Measurements from ENCODE around the gene TRAPPC12. TPM values are rescaled to one million over a fixed set of nuclear protein-coding genes. Genes with fewer than 3 reads are reported as not detected.

Gene TRAPPC12
- total RNA-seq, 2 experiments from 2014 or later, result 49.8 to 64.0 TPM

DNA sequence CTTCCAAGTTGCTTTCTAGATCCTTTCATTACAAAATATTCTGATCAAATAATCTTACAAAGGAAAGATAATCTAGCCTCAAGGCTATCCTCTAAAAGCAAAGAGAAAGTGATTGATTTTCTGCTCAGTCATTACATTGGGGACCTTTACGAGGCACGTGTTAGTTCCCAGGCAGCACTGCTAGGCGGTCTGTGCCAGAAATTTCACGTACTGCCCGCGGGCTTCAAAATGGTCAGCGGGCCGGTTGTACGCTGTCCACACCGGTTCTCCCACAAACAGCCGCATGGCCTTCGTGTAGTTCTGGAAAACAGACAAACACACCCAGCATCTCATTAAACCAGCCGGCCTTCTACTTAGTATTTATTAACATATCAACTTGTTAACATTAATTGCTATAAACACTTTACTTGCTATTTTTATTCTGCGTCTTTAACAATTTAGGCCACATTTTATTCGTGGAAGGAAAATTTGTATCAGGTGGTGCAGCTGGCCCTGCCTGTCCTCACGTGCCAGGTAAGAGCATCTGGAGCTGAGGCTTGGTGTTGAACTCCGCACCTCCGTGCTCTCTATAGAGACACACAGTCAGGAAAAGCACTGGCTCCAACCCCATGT, 119.4 kb downstream of the TRAPPC12 start:
- intact Hi-C loops (cut with DNase I, micrococcal nuclease), result no loop called here
- Histone ChIP-seq H3K27me3 (ENCODE audit: control insufficient read depth in 1 of 2, insufficient read depth in 2 of 2, low read length in 2 of 2) (no peaks in the 10 kb centered on the region), H3K27ac (ENCODE audit: low read depth in 1 of 2, low read length in 2 of 2) (no peak overlapping the region), H3K4me3 (ENCODE audit: low read length) (no peak overlapping the region), H3K9me3 (ENCODE audit: control insufficient read depth in 1 of 2, insufficient read depth in 1 of 2, low read length in 2 of 2) (no peaks in the 10 kb centered on the region), H3K36me3 (ENCODE audit: insufficient read depth, low read length) (peaks cover 40% of the 10 kb centered on the region), H3K4me1 (ENCODE audit: insufficient read depth, low read length) (no peaks in the 10 kb centered on the region)
- no peak overlapping the region for H3K27ac Mint-ChIP-seq
- no peaks in the 10 kb centered on the region for H3K27me3 Mint-ChIP-seq
- no peaks in the 10 kb centered on the region for H3K9me3 Mint-ChIP-seq
- H3K4me3 Mint-ChIP-seq, result no peak overlapping the region
- ChIA-PET POLR2A (no interaction called here), CTCF (no interaction called here)
- ATAC-seq (ENCODE audit: poor library complexity) (no peak), DNase-seq (no peak)
- TF ChIP-seq, protein P1, sequence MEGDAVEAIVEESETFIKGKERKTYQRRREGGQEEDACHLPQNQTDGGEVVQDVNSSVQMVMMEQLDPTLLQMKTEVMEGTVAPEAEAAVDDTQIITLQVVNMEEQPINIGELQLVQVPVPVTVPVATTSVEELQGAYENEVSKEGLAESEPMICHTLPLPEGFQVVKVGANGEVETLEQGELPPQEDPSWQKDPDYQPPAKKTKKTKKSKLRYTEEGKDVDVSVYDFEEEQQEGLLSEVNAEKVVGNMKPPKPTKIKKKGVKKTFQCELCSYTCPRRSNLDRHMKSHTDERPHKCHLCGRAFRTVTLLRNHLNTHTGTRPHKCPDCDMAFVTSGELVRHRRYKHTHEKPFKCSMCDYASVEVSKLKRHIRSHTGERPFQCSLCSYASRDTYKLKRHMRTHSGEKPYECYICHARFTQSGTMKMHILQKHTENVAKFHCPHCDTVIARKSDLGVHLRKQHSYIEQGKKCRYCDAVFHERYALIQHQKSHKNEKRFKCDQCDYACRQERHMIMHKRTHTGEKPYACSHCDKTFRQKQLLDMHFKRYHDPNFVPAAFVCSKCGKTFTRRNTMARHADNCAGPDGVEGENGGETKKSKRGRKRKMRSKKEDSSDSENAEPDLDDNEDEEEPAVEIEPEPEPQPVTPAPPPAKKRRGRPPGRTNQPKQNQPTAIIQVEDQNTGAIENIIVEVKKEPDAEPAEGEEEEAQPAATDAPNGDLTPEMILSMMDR (IDR thresholded peaks at IDR 0.05), result no peak
- no peaks in the 10 kb centered on the region for H3K4me1 Mint-ChIP-seq (ENCODE audit: low read depth)
- H3K36me3 Mint-ChIP-seq (ENCODE audit: low read depth), result peaks cover 80% of the 10 kb centered on the region

DNA sequence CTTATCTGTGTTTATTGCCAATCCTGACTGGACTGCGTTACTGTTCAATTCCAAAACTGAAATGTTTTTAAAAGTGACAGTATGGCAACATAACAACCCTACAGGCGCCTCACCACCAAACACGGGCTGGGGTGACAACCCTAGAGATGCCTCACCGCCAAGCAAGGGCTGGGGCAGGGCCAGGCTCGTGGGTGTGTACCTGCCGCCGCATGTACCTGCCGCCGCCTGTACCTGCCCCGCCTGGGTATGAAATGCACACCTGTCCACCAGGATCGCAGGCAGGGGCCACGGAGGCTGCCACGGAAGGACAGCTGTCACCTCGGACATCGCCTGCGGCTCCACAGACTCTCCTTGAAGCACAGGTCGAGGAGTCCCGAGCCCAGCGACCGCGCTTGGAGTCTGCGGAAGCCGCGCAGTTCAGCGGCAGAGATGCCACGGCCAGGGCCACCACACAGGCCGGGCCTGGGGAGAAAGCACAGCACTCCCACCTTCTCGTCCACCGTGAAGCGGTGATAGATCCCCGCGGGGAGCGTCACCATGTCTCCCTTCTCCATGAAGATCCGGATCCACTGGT, 120.9 kb downstream of the TRAPPC12 start:
- DNase-seq (no peak), ATAC-seq (ENCODE audit: poor library complexity) (no peak)
- Mint-ChIP-seq H3K4me1 (ENCODE audit: low read depth) (peaks cover 7% of the 10 kb centered on the region), H3K4me3 (no peak overlapping the region), H3K36me3 (ENCODE audit: low read depth) (peaks cover 90% of the 10 kb centered on the region), H3K9me3 (no peaks in the 10 kb centered on the region), H3K27me3 (no peaks in the 10 kb centered on the region), H3K27ac (no peak overlapping the region)
- TF ChIP-seq, protein P1 (IDR thresholded peaks at IDR 0.05), result no peak
- no peaks in the 10 kb centered on the region for H3K27me3 ChIP-seq (ENCODE audit: control insufficient read depth in 1 of 2, insufficient read depth in 2 of 2, low read length in 2 of 2)
- peaks cover 48% of the 10 kb centered on the region for H3K36me3 ChIP-seq (ENCODE audit: insufficient read depth, low read length)
- intact Hi-C loops (cut with DNase I, micrococcal nuclease), result no loop called here
- H3K27ac ChIP-seq (ENCODE audit: low read depth in 1 of 2, low read length in 2 of 2), result no peak overlapping the region
- ChIA-PET CTCF (no interaction called here), POLR2A (no interaction called here)
- H3K4me1 ChIP-seq (ENCODE audit: insufficient read depth, low read length), result no peaks in the 10 kb centered on the region
- no peak overlapping the region for H3K4me3 ChIP-seq (ENCODE audit: low read length)
- no peaks in the 10 kb centered on the region for H3K9me3 ChIP-seq (ENCODE audit: control insufficient read depth in 1 of 2, insufficient read depth in 1 of 2, low read length in 2 of 2)

DNA sequence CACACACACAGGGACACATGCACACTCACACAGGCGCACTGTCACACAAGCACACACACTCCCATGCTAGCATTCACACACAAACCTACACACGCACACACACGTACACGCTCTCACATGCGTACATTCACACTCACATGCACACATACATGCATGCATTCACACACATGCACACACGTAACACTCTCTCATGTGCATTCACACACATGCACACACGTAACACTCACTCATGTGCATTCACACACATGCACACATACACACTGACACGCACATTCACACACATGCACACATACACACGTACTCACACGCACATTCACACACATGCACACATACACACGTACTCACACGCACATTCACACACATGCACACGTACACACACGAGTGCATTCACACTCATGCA, 123.6 kb downstream of the TRAPPC12 start:
- CTCF ChIA-PET, result no interaction called here
- intact Hi-C loops (cut with DNase I, micrococcal nuclease), result no loop called here
- H3K9me3 Mint-ChIP-seq, result no peaks in the 10 kb centered on the region

More for the DNA sequence above, 123.6 kb downstream of the TRAPPC12 start:
- peaks cover 89% of the 10 kb centered on the region for H3K36me3 Mint-ChIP-seq (ENCODE audit: low read depth)
- H3K9me3 ChIP-seq (ENCODE audit: control insufficient read depth in 1 of 2, insufficient read depth in 1 of 2, low read length in 2 of 2), result no peaks in the 10 kb centered on the region
- H3K27me3 ChIP-seq (ENCODE audit: control insufficient read depth in 1 of 2, insufficient read depth in 2 of 2, low read length in 2 of 2), result no peaks in the 10 kb centered on the region
- POLR2A ChIA-PET, result no interaction called here
- H3K36me3 ChIP-seq (ENCODE audit: insufficient read depth, low read length), result peaks cover 43% of the 10 kb centered on the region
- no peak for ATAC-seq (ENCODE audit: poor library complexity)
- peak overlapping the region; percentile 4 for H3K4me3 Mint-ChIP-seq
- TF ChIP-seq, protein P1 (IDR thresholded peaks at IDR 0.05), result no peak
- H3K4me1 Mint-ChIP-seq (ENCODE audit: low read depth), result peaks cover 16% of the 10 kb centered on the region
- H3K27ac ChIP-seq (ENCODE audit: low read depth in 1 of 2, low read length in 2 of 2), result no peak overlapping the region
- H3K4me3 ChIP-seq (ENCODE audit: low read length), result no peak overlapping the region
- H3K27me3 Mint-ChIP-seq, result no peaks in the 10 kb centered on the region
- H3K4me1 ChIP-seq (ENCODE audit: insufficient read depth, low read length), result no peaks in the 10 kb centered on the region
- H3K27ac Mint-ChIP-seq, result no peak overlapping the region
- no peak for DNase-seq

Data from CD4-positive, alpha-beta T cell (primary cell).